PFSK-1 (cell line): ENCODE measurements around the gene TBC1D8.
A peak's percentile ranks its signal among the peaks of the same experiment; 100 is the strongest.

Source experiments
- FOXP2 ChIP-seq: optimal IDR thresholded peaks from 2 replicates; pipeline ENCODE3; 2011; ENCODE audit warnings: borderline replicate concordance, control low read depth, inconsistent platforms; ENCODE audit not compliant: insufficient read depth; ENCODE audit errors: extremely low read length, extremely low read depth
- POLR2AphosphoS5 ChIP-seq: IDR thresholded peaks from 2 replicates; pipeline ENCODE4 v1.6.1; 2012; ENCODE audit warnings: low read depth, mild to moderate bottlenecking, control low read depth, low read length, moderate library complexity
- SIN3A ChIP-seq: IDR thresholded peaks from 2 replicates; pipeline ENCODE4 v1.6.1; 2012; ENCODE audit warnings: mild to moderate bottlenecking, low read length, moderate library complexity, borderline replicate concordance; ENCODE audit not compliant: insufficient read depth
- TAF1 ChIP-seq: IDR thresholded peaks from 2 replicates; pipeline ENCODE4 v1.6.1; 2012; ENCODE audit warnings: low read length, control low read depth, borderline replicate concordance; ENCODE audit not compliant: insufficient read depth
- TF ChIP-seq, protein P1 (sequence below), 2 experiments: IDR thresholded peaks; 2 replicates each; pipeline versions ENCODE4 v1.6.1 to v1.8.0; 2011 to 2012; ENCODE audit warnings: low read depth in 2 of 2, low read length in 2 of 2, control low read depth in 1 of 2, inconsistent platforms in 1 of 2, mild to moderate bottlenecking in 1 of 2, moderate library complexity in 1 of 2; ENCODE audit not compliant: insufficient read depth in 1 of 2

Gene TBC1D8

DNA sequence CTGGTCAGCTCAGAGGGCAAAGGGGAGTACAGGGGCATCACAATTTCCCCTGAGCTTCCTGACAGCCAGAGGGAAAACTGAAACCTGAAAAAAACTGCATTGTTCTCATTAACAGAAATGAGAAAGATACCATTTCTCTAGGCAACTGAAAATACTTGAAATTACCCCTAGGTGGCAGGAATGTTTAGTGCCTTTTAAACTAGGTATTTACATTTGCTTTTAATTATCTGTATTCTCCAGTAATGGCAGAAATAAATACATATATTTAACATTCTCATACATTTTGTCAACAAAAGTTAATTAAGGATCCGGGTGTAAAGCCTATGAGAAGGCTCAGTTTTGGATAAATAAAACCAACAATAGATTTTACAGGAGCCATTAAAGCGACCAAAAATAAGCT, 114.6 kb downstream of the TBC1D8 start:
- TF ChIP-seq, protein P1, sequence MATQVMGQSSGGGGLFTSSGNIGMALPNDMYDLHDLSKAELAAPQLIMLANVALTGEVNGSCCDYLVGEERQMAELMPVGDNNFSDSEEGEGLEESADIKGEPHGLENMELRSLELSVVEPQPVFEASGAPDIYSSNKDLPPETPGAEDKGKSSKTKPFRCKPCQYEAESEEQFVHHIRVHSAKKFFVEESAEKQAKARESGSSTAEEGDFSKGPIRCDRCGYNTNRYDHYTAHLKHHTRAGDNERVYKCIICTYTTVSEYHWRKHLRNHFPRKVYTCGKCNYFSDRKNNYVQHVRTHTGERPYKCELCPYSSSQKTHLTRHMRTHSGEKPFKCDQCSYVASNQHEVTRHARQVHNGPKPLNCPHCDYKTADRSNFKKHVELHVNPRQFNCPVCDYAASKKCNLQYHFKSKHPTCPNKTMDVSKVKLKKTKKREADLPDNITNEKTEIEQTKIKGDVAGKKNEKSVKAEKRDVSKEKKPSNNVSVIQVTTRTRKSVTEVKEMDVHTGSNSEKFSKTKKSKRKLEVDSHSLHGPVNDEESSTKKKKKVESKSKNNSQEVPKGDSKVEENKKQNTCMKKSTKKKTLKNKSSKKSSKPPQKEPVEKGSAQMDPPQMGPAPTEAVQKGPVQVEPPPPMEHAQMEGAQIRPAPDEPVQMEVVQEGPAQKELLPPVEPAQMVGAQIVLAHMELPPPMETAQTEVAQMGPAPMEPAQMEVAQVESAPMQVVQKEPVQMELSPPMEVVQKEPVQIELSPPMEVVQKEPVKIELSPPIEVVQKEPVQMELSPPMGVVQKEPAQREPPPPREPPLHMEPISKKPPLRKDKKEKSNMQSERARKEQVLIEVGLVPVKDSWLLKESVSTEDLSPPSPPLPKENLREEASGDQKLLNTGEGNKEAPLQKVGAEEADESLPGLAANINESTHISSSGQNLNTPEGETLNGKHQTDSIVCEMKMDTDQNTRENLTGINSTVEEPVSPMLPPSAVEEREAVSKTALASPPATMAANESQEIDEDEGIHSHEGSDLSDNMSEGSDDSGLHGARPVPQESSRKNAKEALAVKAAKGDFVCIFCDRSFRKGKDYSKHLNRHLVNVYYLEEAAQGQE (IDR thresholded peaks at IDR 0.05; ENCODE audit: insufficient read depth in 1 of 2, low read depth in 2 of 2, low read length in 2 of 2) = no peak
- TF ChIP-seq SIN3A (no peak), TAF1 (no peak), FOXP2 (no peak), POLR2AphosphoS5 (no peak)

DNA sequence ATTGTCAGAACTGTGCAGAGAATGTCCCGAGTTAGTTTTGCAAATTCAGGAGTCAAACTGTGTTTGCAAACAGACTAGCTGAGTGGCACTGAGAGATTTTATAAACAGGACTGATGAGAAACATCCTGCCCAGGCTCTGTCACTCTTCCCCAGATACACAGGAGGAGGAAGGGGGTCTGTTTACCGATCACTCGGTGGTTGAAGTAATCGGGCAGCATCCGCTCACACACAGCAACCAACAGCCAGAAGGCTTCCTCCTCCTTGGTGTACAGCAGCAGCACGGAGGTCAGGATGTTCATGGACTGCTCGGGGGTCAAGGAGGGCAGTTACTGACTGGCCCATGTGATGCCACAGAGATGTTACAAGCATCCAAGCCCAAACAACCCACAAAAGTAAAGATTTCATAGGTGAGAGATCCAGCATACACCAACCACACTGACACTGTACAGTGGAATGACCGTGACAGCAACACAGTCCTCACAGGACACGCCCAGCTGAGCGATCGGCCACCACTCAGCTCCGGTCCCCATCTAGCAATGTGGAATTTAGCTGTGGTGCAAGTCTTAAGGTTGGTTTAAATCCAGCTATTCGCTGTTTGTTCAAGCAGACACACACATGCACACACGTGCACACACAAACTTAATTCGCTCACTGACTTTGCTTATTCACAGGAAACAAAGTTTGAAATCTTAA, 119.0 kb downstream of the TBC1D8 start:
- TF ChIP-seq, protein P1 (IDR thresholded peaks at IDR 0.05; ENCODE audit: insufficient read depth in 1 of 2, low read depth in 2 of 2, low read length in 2 of 2) = no peak
- TF ChIP-seq SIN3A (no peak), FOXP2 (peak; percentile 97), TAF1 (no peak)

DNA sequence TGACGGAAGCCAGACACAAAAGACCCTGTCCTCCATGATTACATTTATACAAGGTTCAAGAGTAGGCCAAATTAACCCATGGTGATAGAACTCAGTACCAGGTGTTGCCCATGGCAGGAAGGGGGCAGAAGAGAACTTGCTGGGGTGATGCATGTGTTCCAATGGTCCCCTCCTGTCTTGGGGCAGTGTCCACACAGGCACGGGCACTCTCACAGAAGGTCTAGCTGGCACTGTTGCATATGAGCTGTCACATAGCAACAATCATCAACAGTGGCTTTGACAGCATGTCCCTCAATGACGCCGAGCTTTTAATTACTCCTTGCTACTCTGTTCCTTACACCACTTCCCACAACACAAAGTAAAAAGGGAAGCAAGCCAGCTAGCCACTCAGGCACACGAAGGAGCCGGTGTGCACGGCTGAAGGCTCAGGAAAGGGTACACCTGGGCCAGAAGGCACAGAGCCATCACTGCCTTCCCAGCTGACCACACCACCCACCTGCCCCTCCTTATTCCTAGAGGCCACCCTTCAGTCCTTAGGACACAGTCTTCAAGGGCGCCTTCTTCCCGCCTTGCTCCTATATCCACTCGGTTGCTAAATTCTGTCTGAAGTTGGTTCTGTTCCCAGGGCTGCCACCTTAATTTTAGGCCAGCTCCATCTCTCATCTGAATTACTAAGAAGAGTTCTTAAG, 120.2 kb downstream of the TBC1D8 start:
- TF ChIP-seq, protein P1 (IDR thresholded peaks at IDR 0.05; ENCODE audit: insufficient read depth in 1 of 2, low read depth in 2 of 2, low read length in 2 of 2) = no peak
- TF ChIP-seq POLR2AphosphoS5 = no peak
- no peak for TF ChIP-seq SIN3A
- no peak for TF ChIP-seq TAF1
- no peak for TF ChIP-seq FOXP2

DNA sequence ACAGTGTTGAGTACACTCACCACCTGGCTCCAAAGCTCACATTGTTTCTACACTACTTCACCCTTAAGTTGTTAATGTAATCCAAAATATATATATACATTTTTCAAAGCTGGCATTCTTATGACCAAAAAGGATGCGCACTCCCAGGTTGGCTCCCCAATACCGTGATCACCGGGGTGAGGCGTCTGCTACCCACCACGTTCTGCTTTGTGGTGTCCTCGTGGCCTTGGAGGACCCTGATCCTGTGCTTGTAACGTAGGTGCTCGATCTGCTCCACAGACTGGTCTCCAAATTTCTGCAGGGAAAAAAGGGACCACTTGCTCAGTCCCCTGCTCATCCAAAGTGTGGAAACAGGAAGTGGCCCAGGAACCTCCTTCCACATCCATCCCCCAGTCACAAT, 123.3 kb downstream of the TBC1D8 start:
- TF ChIP-seq TAF1 (no peak), FOXP2 (no peak)

DNA sequence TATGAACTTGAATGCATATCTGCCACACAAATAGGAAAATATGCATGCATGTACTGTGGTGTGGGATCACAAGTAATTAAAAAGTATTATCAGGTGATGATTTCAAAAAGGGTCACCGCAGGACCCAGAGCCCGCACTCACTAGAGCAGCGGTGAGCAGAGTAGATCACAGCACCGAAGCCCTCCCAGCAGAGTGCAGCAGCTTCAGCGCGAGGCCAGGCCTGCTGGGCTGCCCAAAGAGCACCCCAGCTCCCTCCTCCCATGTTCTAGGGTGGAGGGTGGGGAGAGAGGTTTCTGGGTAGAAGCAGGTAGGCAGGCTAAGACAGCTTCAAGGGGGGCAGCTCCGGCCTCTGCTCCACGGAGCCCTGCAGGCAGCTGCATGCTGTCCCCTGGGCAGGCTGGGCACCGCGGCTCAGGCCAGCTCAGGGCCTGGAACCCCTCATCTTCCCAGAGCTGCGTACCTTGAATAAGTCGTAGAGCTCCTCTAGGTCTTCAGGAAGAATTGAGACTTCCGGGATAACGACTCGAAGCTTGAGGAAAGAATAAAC, 124.2 kb downstream of the TBC1D8 start:
- TF ChIP-seq, protein P1 (IDR thresholded peaks at IDR 0.05; ENCODE audit: insufficient read depth in 1 of 2, low read depth in 2 of 2, low read length in 2 of 2) = no peak
- no peak for TF ChIP-seq TAF1
- no peak for TF ChIP-seq POLR2AphosphoS5
- TF ChIP-seq SIN3A = no peak
- TF ChIP-seq FOXP2 = no peak
